C4-2B (cell line): ENCODE results near the gene UCHL1.

Experiments
- ZFX ChIP-seq: fragments of 450-650 bp; IDR thresholded peaks from 2 replicates; pipeline ENCODE4 v1.6.1; 2017
- TF ChIP-seq, protein P1 (sequence below): fragments of 450-650 bp; conservative IDR thresholded peaks from 2 replicates; pipeline ENCODE4 v1.5.1; 2017; ENCODE audit warnings: mild to moderate bottlenecking

DNA sequence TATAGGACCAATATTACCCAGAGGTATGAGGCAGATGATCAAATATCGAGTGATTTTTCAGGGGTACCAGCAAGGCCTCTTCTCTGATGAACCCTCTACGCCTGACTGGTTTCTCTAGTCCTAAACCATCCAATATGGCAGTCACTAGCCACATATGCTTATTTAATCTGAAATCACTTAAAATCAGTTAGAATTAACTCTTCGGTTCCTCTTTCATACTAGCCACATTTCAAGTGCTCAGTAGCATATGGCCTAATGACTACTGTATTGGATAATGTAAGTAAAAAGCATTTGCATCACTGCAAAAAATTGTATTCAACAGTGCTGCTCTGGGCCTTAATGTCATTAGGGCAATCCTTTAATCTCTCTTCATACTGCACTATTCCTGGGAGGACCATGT lies 38.0 kb upstream of the UCHL1 start:
- TF ChIP-seq, protein P1, sequence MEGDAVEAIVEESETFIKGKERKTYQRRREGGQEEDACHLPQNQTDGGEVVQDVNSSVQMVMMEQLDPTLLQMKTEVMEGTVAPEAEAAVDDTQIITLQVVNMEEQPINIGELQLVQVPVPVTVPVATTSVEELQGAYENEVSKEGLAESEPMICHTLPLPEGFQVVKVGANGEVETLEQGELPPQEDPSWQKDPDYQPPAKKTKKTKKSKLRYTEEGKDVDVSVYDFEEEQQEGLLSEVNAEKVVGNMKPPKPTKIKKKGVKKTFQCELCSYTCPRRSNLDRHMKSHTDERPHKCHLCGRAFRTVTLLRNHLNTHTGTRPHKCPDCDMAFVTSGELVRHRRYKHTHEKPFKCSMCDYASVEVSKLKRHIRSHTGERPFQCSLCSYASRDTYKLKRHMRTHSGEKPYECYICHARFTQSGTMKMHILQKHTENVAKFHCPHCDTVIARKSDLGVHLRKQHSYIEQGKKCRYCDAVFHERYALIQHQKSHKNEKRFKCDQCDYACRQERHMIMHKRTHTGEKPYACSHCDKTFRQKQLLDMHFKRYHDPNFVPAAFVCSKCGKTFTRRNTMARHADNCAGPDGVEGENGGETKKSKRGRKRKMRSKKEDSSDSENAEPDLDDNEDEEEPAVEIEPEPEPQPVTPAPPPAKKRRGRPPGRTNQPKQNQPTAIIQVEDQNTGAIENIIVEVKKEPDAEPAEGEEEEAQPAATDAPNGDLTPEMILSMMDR: no peak
- TF ChIP-seq ZFX: no peak
